GM10248 (cell line): ENCODE measurements around the gene KRT79.
"Not testable (repeated sequence)": the region's sequence is repeated elsewhere in the genome, so short reads cannot be mapped to it uniquely, and the experiment has no call there.

Experiments used
- CTCF ChIA-PET: fragments of 300-600 bp; sonication (Branson Sonifier 250); formaldehyde crosslinking; extraction: SDS; loops from one replicate; lab custom pipeline; 2021; ENCODE audit warnings: antibody characterized with exemption; lab: Yijun Ruan, JAX
- POLR2A ChIA-PET: fragments of 350-650 bp; sonication (Branson Sonifier 250); formaldehyde crosslinking; extraction: SDS; loops from one replicate; lab custom pipeline; 2020; ENCODE audit warnings: antibody characterized with exemption; lab: Yijun Ruan, JAX
- DNase-seq: peaks from one replicate; pipeline ENCODE4 v3.0.0; 2012; ENCODE audit errors: extremely low spot score
- CTCF ChIP-seq: IDR thresholded peaks from 2 replicates; pipeline ENCODE4 v1.5.1; 2012; ENCODE audit warnings: mild to moderate bottlenecking, low read depth; ENCODE audit errors: extremely low read depth, missing control alignments, control extremely low read depth

Gene KRT79

DNA sequence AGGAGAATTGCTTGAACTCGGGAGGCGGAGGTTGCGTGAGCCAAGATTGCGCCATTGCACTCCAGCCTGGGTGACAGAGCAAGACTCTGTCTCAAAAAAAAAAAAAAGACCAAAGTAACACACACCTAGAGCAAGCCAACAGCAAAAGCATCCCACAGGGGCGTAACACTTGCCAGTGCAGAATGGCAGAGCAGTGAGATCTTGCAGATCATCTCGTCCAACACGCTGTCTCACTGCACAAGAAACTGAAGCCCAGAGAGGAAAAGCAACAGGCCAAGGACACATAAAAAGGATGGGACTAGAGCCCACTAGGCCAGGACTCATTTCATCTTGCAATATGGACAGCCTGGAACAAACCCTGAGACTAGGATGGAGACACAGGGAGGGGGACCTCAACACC lies 27.4 kb upstream of the KRT79 start:
- ChIA-PET POLR2A (no interaction called here), CTCF (interaction anchor here (1.0 to 2.0 kb wide), 3 partner anchors 9 to 23 kb away, joined by 4 to 7 read pairs (median 7); no protein-coding TSS in a partner anchor)
- no peak for TF ChIP-seq CTCF
- no peak for DNase-seq

DNA sequence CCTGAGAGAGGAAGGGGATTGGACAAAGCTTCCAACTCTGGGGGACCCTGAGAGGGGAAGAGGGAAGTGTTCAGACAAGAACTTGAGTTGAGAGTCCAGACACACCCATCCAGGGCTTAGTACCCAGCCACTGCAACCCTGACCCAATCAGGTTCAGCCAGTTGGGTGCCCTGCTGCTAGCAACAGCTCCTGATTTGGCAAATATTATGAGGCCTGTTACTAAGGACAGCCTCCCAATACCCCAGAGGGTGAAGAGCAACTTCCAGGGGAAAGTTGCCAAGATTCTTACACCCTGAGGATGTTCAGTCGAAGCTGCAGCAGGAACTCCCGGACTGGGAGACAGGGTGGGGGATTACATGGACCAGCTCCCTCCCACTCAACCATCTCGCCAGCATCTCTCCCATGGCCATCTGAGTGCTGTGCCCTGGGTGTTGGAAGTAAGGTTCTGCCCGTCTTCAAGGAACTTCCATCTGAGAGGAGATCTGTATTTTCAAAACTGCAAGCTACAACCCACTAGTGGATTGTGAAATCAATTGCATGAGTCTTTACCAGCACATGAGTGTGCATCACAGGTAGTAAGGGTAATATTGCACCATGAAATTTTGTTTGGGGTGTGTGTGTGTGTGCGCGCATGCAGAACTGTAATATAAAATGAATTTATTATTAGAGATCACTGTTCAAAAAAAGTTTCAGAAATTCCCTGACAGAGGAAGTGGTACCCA lies 26.2 kb upstream of the KRT79 start:
- no peak for DNase-seq
- POLR2A ChIA-PET, result no interaction called here
- no peak for TF ChIP-seq CTCF
- CTCF ChIA-PET, result interaction anchor here (0.8 to 2.0 kb wide), 3 partner anchors 10 to 25 kb away, joined by 3 to 7 read pairs (median 6); no protein-coding TSS in a partner anchor

DNA sequence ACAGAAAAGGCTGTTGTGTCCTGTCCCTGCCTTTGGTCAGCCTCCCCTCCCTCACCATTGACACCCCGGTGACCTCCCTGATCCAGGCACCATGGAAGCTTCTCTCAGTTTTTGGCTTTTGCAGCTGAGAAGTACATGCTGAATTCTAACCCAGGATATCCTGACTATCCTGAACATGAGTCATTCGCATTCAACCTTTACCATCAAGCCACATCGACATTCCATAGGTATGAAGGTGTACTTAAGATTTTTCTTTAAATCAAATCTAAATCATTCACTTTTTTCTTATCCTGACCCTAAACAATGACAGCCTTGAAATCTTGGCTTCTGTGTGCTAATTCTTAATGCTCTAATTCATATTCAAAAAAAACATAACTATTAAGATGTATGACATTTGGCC lies 23.4 kb upstream of the KRT79 start:
- ChIA-PET POLR2A (no interaction called here), CTCF (interaction anchor here (1.7 kb wide), 1 partner anchor 8 kb away, joined by 5 read pairs; no protein-coding TSS in a partner anchor)
- TF ChIP-seq CTCF, result no peak
- no peak for DNase-seq

DNA sequence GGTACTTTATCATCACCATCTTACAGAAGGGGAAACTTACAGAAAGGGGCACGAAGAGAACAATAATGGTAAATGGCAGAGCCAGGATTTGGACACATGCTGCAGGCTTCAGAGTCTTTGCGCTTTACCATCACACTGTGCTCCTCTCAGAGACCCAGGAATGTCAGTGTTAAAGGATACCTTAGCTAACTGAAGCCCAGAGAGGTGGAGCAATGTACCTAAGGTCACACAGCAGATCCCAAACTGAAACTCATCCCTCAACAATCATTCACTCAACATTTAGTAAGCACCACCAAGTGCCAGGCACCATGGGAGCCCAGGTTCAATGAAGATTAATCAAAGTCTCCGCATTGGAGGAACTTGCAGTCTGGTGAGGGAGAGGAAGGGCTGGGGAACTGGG lies 22.7 kb upstream of the KRT79 start:
- ChIA-PET POLR2A (no interaction called here), CTCF (interaction anchor here (1.7 kb wide), 1 partner anchor 9 kb away, joined by 5 read pairs; no protein-coding TSS in a partner anchor)
- no peak for TF ChIP-seq CTCF
- DNase-seq, result no peak

- DNase-seq, POLR2A ChIA-PET: not testable (repeated sequence)
- CTCF ChIA-PET, result interaction anchor here (1.7 kb wide), 1 partner anchor 10 kb away, joined by 5 read pairs; no protein-coding TSS in a partner anchor
These were observed 22.0 kb upstream of the KRT79 start for GRCh38 chr12:52856077-52856476.

- no peak for DNase-seq
- ChIA-PET POLR2A (no interaction called here), CTCF (interaction anchor here (0.9 kb wide), 1 partner anchor 33 kb away, joined by 3 read pairs; no protein-coding TSS in a partner anchor)
- no peak for TF ChIP-seq CTCF
These were observed 17.7 kb upstream of the KRT79 start for GRCh38 chr12:52851787-52852186.

DNA sequence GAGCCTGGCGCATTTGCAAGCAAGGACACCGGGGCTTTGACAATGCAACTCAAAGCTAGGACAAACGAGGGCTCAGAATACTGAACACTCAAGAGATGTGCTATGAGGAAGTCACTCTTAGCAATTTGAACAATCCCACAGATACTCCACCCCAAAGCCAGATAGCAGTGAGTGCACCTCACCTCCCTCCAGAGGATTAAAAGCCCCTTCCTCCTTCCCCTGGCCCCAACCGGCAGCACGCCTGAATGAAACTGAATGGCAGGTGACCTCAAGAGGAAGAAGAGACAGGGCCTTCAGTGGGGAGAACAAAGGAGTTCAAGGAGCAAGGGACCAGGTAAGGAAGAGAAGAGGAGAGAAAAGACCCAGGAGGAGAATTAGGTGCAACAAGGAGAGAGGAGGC lies 16.6 kb upstream of the KRT79 start:
- no peak for TF ChIP-seq CTCF
- ChIA-PET POLR2A (no interaction called here), CTCF (interaction anchor here (1.8 kb wide), 1 partner anchor 20 kb away, joined by 5 read pairs; no protein-coding TSS in a partner anchor)
- no peak for DNase-seq
